Mesodermal cell (in vitro differentiated cells): ENCODE results near the gene ITGBL1.

ENCODE experiments used
- H3K27ac ChIP-seq: 2 replicates; pipeline ENCODE4 v1.7.0; 2013; ENCODE audit warnings: mild to moderate bottlenecking, low read depth, low read length, moderate library complexity; ENCODE audit not compliant: severe bottlenecking
- H3K36me3 ChIP-seq: 2 replicates; pipeline ENCODE4 v1.7.1; 2013; ENCODE audit warnings: mild to moderate bottlenecking, low read length, moderate library complexity; ENCODE audit not compliant: control insufficient read depth, insufficient read depth
- H3K4me1 ChIP-seq: one replicate; pipeline ENCODE4 v1.7.1; 2013; ENCODE audit warnings: mild to moderate bottlenecking, low read length; ENCODE audit not compliant: insufficient read depth, control insufficient read depth, poor library complexity, severe bottlenecking
- H3K4me3 ChIP-seq: 2 replicates; pipeline ENCODE4 v1.7.0; 2013; ENCODE audit warnings: low read length, control low read depth, mild to moderate bottlenecking; ENCODE audit not compliant: insufficient read depth, poor library complexity, severe bottlenecking; ENCODE audit errors: extremely low read depth
- H3K9me3 ChIP-seq: 2 replicates; pipeline ENCODE4 v1.7.1; 2013; ENCODE audit warnings: mild to moderate bottlenecking, low read length, moderate library complexity; ENCODE audit not compliant: control insufficient read depth
- WGBS, 2 experiments: methylation state at CpG; one replicate each; pipeline ENCODE4 v1.1.5; 2013; ENCODE audit warnings: missing lambda C conversion rate in 2 of 2; ENCODE audit not compliant: insufficient coverage in 2 of 2; 5-methylcytosine and 5-hydroxymethylcytosine counted together

ITGBL1 gene

GRCh38 chr13:101627556-101627943 is 175.1 kb downstream of the ITGBL1 start:
- no peak overlapping the region for H3K27ac ChIP-seq
- no peaks in the 10 kb centered on the region for H3K36me3 ChIP-seq
- no peaks in the 10 kb centered on the region for H3K9me3 ChIP-seq
- H3K4me3 ChIP-seq, result no peak overlapping the region
- WGBS, 2 experiments, result 80 to 90% methylated on average over 1 to 3 of the region's 5 CpGs
- no peaks in the 10 kb centered on the region for H3K4me1 ChIP-seq

- WGBS, 2 experiments, result no CpG with 5 or more reads among the region's 1 CpG
- H3K36me3 ChIP-seq, result no peaks in the 10 kb centered on the region
- H3K4me3 ChIP-seq, result no peak overlapping the region
- H3K27ac ChIP-seq, result no peak overlapping the region
- no peaks in the 10 kb centered on the region for H3K4me1 ChIP-seq
- no peaks in the 10 kb centered on the region for H3K9me3 ChIP-seq
Observed at GRCh38 chr13:101628900-101629299, 176.4 kb downstream of the ITGBL1 start.

GRCh38 chr13:101631395-101631794 is 178.9 kb downstream of the ITGBL1 start:
- Histone ChIP-seq H3K4me3 (no peak overlapping the region), H3K4me1 (no peaks in the 10 kb centered on the region), H3K9me3 (no peaks in the 10 kb centered on the region), H3K27ac (no peak overlapping the region), H3K36me3 (no peaks in the 10 kb centered on the region)

- Histone ChIP-seq H3K4me3 (no peak overlapping the region), H3K9me3 (no peaks in the 10 kb centered on the region), H3K27ac (no peak overlapping the region), H3K36me3 (no peaks in the 10 kb centered on the region), H3K4me1 (no peaks in the 10 kb centered on the region)
- 90% methylated on average over 1 to 2 of the region's 2 CpGs for whole genome bisulfite sequencing, 2 experiments
Observed at GRCh38 chr13:101634142-101634541, 181.7 kb downstream of the ITGBL1 start.

GRCh38 chr13:101639711-101640110 is 187.2 kb downstream of the ITGBL1 start:
- Histone ChIP-seq H3K27ac (no peak overlapping the region), H3K36me3 (no peaks in the 10 kb centered on the region), H3K9me3 (no peaks in the 10 kb centered on the region), H3K4me1 (peaks cover 3% of the 10 kb centered on the region), H3K4me3 (no peak overlapping the region)
- no CpG with 5 or more reads among the region's 1 CpG for WGBS, 2 experiments

- Histone ChIP-seq H3K4me1 (peaks cover 3% of the 10 kb centered on the region), H3K4me3 (no peak overlapping the region), H3K27ac (no peak overlapping the region), H3K9me3 (no peaks in the 10 kb centered on the region), H3K36me3 (no peaks in the 10 kb centered on the region)
- no CpG with 5 or more reads among the region's 2 CpGs for WGBS, 2 experiments
Observed at GRCh38 chr13:101640788-101641400, 188.4 kb downstream of the ITGBL1 start.

GRCh38 chr13:101645871-101646270 is 193.4 kb downstream of the ITGBL1 start:
- no peaks in the 10 kb centered on the region for H3K36me3 ChIP-seq
- H3K27ac ChIP-seq, result no peak overlapping the region
- WGBS, 2 experiments, result 100% methylated on average over 1 of the region's 1 CpG; no CpG with 5 or more reads in 1 of the 2 experiments
- no peak overlapping the region for H3K4me3 ChIP-seq
- H3K4me1 ChIP-seq, result no peaks in the 10 kb centered on the region
- no peaks in the 10 kb centered on the region for H3K9me3 ChIP-seq

GRCh38 chr13:101647760-101648159 is 195.3 kb downstream of the ITGBL1 start:
- no peaks in the 10 kb centered on the region for H3K4me1 ChIP-seq
- H3K9me3 ChIP-seq, result no peaks in the 10 kb centered on the region
- no peaks in the 10 kb centered on the region for H3K36me3 ChIP-seq
- no peak overlapping the region for H3K27ac ChIP-seq
- WGBS, 2 experiments, result 85 to 95% methylated on average over 3 to 4 of the region's 5 CpGs
- no peak overlapping the region for H3K4me3 ChIP-seq

GRCh38 chr13:101648766-101649487 is 196.5 kb downstream of the ITGBL1 start:
- no peaks in the 10 kb centered on the region for H3K9me3 ChIP-seq
- no peak overlapping the region for H3K27ac ChIP-seq

GRCh38 chr13:101649488-101650126 is 197.1 kb downstream of the ITGBL1 start:
- 73 to 88% methylated on average over 3 to 4 of the region's 4 CpGs for WGBS, 2 experiments
- Histone ChIP-seq H3K36me3 (no peaks in the 10 kb centered on the region), H3K27ac (no peak overlapping the region), H3K4me3 (no peak overlapping the region), H3K9me3 (no peaks in the 10 kb centered on the region), H3K4me1 (no peaks in the 10 kb centered on the region)

More at GRCh38 chr13:101648766-101649487, 196.5 kb downstream of the ITGBL1 start:
- Histone ChIP-seq H3K4me1 (no peaks in the 10 kb centered on the region), H3K4me3 (no peak overlapping the region), H3K36me3 (no peaks in the 10 kb centered on the region)

GRCh38 chr13:101654883-101655282 is 202.4 kb downstream of the ITGBL1 start:
- no peak overlapping the region for H3K4me3 ChIP-seq

More at GRCh38 chr13:101654883-101655282, 202.4 kb downstream of the ITGBL1 start:
- WGBS, 2 experiments, result 95% methylated on average over 3 of the region's 4 CpGs
- Histone ChIP-seq H3K9me3 (no peaks in the 10 kb centered on the region), H3K27ac (no peak overlapping the region), H3K36me3 (no peaks in the 10 kb centered on the region), H3K4me1 (no peaks in the 10 kb centered on the region)
